Activated T-cell treated with anti-CD3 and anti-CD28 coated beads for 24 hours (primary cell): ENCODE results near the gene STAU1.
"Not testable (repeated sequence)": the region's sequence is repeated elsewhere in the genome, so short reads cannot be mapped to it uniquely, and the experiment has no call there.

Experiments used
- DNase-seq: peaks from one replicate; pipeline ENCODE4 v3.0.0-alpha.2; 2020; ENCODE audit warnings: low read depth

The STAU1 gene, protein sequence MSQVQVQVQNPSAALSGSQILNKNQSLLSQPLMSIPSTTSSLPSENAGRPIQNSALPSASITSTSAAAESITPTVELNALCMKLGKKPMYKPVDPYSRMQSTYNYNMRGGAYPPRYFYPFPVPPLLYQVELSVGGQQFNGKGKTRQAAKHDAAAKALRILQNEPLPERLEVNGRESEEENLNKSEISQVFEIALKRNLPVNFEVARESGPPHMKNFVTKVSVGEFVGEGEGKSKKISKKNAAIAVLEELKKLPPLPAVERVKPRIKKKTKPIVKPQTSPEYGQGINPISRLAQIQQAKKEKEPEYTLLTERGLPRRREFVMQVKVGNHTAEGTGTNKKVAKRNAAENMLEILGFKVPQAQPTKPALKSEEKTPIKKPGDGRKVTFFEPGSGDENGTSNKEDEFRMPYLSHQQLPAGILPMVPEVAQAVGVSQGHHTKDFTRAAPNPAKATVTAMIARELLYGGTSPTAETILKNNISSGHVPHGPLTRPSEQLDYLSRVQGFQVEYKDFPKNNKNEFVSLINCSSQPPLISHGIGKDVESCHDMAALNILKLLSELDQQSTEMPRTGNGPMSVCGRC

DNA sequence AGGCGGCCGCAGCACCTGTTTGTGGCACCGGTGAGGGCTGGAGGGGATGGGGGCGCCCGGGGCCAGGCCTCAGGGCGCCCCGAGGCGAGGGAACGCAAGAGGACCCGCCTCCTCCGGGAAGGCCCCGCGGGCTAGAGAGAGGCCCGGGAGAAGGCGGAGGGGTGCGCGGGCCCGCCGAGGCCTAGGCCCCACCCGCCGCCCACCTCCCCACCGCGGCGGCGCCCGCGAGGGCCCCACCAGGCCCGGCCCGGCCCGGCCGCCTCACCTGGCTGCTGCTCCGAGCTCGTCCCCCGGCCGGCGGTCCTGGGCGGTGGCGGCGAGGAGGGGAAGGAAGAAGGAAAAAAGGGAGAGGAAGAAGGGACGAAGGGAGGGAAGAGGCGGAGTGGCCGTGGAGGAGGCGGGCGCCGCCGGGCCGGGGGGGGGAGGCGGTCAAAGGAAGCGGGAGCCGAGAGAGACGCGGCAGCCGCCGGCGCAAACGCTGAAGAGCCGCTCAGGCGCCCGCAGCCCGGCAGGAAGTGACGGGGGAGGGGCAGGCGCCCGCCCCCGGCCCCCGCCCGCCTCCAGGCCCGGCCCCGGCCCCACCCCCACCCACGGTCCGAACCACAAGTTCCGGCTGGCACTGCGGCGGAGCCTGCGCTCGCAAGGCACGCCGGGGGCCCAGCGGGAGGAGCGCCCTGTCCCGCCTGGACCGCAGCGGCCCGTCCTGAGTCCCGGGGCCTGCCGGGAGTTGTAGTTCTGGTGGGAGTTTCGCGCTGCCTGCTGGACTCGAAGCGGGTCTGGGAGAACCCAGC is at the start of gene STAU1:
STAU1 (minus strand) TSS at position 484 of the 791 bp plus-strand sequence. CDS start 22,133 bp downstream, outside the sequence.
- peak; percentile 90 for DNase-seq

GRCh38 chr20:49237531-49237930 is 49.4 kb upstream of the STAU1 start:
- no peak for DNase-seq

DNA sequence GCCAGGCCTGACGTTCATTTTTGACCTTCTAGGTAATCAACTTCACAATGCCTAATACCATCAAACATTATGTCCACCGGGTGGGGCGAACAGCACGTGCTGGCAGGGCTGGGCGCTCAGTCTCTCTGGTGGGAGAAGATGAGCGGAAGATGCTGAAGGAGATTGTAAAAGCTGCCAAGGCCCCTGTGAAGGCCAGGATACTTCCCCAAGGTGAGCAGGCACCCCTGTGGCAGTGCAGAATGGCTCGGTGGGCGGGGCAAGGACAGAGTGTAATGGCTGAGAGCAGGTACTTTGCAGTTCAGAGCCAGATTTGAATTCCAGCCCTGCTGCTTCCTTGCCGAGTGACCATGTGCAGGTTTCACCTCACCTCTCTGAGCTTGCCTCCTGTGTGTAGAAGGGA is 48.2 kb upstream of the STAU1 start:
- no peak for DNase-seq

- DNase-seq, result no peak
These were observed 46.7 kb upstream of the STAU1 start for GRCh38 chr20:49234831-49235230.

- no peak for DNase-seq
These were observed 45.1 kb upstream of the STAU1 start for GRCh38 chr20:49233226-49233625.

DNA sequence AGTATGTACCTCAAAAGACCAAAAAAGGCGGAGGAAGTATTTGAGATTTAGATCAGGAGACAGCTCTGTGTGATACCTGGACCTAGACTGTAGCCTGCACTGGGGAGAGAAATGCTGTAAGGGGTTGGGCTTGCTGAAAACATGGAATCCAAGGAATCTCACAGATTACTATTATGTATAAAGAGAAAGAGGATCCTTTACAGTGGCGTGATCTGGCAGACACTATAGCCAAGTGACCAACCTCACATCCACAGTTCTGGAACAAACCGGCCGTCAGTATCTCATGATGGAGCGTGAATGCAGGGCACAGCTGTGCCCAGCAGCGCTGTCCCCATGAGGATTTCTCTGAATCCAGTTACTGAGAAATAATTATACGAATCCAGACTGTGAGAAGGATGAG is 43.3 kb upstream of the STAU1 start:
- DNase-seq, result no peak

GRCh38 chr20:49230561-49231133 is 42.5 kb upstream of the STAU1 start:
- DNase-seq, result no peak

DNA sequence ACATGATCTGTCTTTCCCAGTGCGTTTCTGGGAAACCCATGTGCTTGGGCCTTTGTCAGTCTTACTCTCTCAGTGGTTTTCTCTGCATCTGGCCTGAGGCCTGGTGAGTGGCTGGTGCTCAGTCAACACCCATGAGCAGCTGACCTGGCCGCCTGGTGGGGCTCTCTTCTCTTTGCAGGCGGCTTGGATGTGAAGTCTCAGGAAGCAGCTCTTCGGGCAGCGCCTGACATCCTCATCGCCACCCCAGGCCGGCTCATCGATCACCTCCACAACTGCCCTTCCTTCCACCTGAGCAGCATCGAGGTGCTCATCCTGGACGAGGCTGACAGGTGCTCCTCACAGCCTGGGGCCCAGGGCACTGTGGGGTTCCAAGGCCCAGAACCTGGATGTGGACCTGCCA is 41.9 kb upstream of the STAU1 start:
- DNase-seq, result no peak

GRCh38 chr20:49229381-49229780 is 41.2 kb upstream of the STAU1 start:
- no peak for DNase-seq

DNA sequence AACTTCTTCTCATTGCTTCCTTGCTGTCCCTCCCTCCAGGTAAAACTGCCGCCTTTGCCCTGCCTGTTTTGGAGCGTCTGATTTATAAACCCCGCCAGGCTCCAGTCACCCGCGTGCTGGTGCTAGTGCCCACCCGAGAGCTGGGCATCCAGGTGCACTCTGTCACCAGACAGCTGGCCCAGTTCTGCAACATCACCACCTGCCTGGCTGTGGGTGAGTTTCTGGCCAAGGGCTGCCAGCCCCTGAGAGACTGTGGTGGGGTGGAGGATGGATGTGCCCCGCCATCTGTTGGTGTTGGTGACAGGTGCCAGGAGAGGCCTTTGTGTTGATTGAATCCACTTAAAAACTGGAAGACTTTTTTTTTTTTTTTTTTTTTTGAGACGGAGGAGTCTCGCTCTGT is 40.5 kb upstream of the STAU1 start:
- no peak for DNase-seq

GRCh38 chr20:49225896-49226295 is 37.8 kb upstream of the STAU1 start:
- DNase-seq, result no peak

GRCh38 chr20:49219924-49220831 is 32.0 kb upstream of the STAU1 start:
- no peak for DNase-seq

GRCh38 chr20:49219091-49219923 is 31.2 kb upstream of the STAU1 start, which contains the start of gene DDX27:
Gene DDX27 (plus strand): TSS chr20:49219416. CDS start chr20:49219449, 33 bp downstream.
- DNase-seq, result peak; percentile 95

GRCh38 chr20:49218739-49219090 is 30.6 kb upstream of the STAU1 start:
- DNase-seq, result not testable (repeated sequence)

DNA sequence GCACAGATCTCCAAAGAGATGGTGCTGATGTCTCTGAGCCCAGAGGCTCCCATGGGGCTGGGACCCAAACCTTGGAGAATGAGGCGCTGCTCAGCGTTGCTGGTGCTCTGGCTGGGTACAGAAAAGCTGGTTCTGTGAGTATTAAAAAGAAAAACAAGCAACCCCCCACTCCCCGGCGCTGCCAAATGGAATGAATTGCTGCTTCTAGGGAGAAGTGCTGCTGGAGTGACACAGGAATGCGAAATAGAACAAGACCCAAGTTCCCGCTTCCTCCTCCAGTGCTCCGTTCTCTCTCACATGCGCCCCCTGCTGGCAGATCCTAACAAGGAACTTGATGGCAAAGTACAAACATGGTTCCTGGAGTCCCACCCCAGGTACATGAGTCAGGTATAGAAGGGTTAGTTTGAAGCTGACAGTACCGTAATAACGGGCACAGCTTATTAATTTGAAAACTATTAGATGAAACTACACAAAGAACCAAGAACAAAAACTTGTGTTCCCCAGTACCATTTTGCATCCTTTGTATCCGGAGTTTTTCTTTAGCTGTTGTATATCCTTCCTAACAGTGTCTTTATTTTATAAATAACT is 29.0 kb upstream of the STAU1 start:
- DNase-seq, result peak; percentile 91

GRCh38 chr20:49215232-49215631 is 27.1 kb upstream of the STAU1 start:
- no peak for DNase-seq

DNA sequence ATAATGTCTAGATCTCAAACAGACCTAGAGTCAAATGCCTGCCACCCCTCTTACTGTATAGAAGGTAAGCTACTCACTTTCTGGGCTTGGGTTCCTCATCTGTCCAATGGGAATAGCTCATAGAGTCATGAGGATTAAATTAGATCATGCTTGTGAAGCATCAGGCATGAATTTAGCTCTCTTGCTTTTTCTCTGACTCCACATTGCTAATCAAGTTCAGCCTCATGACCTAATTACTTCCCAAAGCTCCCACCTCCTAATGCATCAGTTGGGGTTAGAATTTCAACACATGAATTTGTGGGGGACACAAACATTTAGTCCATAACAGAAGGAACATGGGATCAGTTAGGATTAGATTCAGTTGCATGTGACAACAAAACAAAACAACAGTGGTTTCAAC is 26.4 kb upstream of the STAU1 start:
- no peak for DNase-seq

DNA sequence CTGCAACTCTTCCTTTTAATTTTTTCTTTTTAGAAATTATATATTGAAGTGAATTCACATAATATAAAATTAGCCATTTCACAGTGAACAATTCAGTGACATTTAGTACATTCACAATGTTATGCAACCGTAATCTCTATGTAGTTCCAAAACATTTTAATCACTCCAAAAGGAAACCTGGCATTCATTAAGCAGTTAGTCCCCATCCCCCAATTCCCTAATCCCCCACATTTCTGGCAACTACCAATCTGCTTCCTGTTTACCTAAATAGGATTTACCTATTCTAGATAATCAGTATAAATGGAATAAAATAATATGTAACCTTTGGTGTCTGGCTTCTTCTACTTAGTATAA is 22.6 kb upstream of the STAU1 start:
- DNase-seq, result no peak

DNA sequence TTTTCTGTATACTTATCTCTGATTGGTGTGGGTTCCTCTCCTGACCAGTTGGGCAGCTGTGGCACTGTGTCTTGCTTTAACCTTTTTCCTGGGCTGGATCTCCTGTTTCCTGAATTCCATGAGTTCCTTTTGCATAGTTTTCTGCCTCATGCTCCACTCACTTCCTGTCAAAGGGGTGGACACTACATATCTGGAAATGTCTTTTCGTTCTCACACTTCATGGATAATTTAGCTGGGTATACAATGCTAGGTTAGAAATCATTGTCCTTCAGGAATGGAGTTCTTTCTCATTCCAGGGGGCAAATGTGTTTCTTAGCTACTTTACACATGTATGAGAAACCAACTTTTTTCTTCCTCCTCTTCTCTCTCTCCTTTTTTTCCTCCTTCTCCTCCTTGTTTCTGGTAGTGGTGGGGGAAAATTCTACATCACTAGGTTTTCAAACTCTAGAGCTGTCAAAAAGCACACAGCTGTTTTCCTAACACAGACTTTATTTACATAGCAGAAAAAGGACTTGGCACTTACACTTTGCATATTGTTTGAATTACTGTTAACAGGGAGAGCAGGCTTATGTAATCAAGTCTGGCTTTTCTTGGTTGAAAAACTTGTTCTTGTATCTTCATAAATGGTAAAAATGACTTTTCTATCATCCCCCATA is 22.1 kb upstream of the STAU1 start:
- no peak for DNase-seq

GRCh38 chr20:49207076-49207475 is 18.9 kb upstream of the STAU1 start:
- no peak for DNase-seq
